ENCODE results near the gene RAB1B.

DNA sequence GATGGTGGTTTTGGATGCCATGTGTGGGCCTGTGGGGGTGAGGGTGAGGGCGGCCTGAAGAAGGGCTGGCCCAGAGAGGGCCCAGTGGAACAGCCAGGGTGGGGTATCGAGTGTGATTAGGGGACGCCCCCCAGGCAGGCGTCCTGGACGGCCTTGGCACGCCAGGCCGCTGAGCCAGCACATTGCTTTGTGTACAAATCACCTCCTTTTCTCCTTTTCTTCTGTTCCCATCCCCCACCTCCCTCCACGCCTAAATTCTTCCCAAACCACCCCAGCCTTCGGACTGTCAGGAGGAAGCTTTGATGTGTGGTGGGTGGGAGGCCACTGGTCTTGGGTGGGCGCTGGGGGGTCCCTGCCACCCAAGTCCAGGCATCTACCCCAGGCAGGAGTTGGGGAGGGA, 56.2 kb downstream of the RAB1B start:
- TF ChIP-seq, protein P1, sequence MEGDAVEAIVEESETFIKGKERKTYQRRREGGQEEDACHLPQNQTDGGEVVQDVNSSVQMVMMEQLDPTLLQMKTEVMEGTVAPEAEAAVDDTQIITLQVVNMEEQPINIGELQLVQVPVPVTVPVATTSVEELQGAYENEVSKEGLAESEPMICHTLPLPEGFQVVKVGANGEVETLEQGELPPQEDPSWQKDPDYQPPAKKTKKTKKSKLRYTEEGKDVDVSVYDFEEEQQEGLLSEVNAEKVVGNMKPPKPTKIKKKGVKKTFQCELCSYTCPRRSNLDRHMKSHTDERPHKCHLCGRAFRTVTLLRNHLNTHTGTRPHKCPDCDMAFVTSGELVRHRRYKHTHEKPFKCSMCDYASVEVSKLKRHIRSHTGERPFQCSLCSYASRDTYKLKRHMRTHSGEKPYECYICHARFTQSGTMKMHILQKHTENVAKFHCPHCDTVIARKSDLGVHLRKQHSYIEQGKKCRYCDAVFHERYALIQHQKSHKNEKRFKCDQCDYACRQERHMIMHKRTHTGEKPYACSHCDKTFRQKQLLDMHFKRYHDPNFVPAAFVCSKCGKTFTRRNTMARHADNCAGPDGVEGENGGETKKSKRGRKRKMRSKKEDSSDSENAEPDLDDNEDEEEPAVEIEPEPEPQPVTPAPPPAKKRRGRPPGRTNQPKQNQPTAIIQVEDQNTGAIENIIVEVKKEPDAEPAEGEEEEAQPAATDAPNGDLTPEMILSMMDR (IDR thresholded peaks at IDR 0.05): no peak
- TF ChIP-seq EP300 (IDR thresholded peaks at IDR 0.05) (no peak), POLR2AphosphoS5 (IDR thresholded peaks at IDR 0.05) (no peak)
